ENCODE data around the gene GTPBP6. TPM values are rescaled to one million over a fixed set of nuclear protein-coding genes. Genes with fewer than 3 reads are reported as not detected.
"Not testable (repeated sequence)": the region's sequence is repeated elsewhere in the genome, so short reads cannot be mapped to it uniquely, and the experiment has no call there.

Gene GTPBP6
- total RNA-seq, 2 donors from 2014 or later, result 47.2 to 53.6 TPM

DNA sequence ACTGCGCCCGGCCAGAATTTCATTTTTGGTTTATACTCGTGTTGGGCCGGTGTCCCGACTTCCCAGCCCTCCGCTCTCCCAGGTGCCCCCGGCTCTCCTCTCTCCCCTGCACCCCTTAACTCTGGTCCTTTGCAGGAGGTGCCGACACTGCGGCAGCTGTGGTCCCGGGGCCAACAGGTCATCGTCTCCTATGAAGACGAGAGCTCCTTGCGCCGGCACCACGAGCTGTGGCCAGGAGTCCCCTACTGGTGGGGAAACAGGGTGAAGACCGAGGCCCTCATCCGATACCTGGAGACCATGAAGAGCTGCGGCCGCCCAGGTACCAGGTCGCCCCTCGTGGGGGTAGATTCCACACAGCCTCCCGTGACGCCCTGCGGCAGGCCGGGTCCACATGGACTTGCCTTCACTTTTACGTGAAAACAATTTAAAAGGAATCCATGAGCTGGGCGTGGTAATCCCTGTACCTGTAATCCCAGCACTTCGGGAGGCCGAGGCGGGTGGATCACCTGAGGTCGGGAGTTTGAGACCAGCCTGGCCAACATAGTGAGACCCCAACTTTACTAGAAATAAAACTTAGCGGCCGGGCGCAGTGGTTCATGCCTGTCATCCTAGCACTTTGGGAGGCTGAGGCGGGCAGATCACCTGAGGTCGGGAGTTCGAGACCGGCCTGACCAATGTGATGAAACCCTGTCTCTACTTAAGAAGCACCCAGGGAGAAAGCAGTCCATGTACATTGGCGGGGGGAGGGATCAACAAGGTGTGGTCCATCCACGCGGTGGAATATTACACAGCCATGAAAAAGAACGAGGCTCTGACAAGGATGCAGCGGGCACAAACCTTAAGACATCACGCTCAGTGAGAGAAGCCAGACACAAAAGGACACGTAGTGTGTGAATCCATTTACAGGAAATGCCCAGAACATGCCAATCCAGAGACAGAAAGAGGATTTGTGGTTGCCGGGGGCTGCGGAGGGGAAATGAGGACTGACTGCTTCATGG is 25.4 kb downstream of the GTPBP6 start:
- Mint-ChIP-seq H3K27me3 (ENCODE audit: low read depth) (no peaks in the 10 kb centered on the region), H3K9me3 (no peaks in the 10 kb centered on the region), H3K27ac (no peak overlapping the region), H3K36me3 (ENCODE audit: insufficient read depth in 2 of 2) (peaks cover 7 to 13% of the 10 kb centered on the region in 2 donors), H3K4me3 (no peak overlapping the region), H3K4me1 (ENCODE audit: low read depth) (no peaks in the 10 kb centered on the region)
- no peak for ATAC-seq (replicated peaks in 1 of 2)
- DNase-seq, result no peak

DNA sequence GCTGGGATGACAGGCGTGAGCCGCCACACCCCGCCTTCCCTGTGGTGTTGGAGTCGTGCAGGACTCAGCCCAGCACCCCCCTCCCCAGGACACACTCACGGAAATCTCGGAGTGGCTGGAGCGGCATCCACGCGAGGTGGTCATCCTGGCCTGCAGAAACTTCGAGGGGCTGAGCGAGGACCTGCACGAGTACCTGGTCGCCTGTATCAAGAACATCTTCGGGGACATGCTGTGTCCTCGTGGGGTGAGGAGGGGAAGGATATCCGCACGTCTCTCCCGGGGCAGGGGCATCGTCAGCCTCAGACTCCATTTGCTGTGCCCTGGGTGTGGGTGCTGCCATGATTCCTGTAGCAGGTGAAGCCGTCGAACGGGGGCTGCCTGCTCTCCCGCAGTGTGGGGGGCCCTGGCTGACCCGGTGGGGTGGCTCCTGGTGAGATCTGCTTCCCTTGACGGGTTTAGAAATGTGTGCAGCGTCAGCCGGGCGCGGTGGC is 27.1 kb downstream of the GTPBP6 start:
- no peaks in the 10 kb centered on the region for H3K4me1 Mint-ChIP-seq (ENCODE audit: low read depth)
- no peak overlapping the region for H3K27ac Mint-ChIP-seq
- no peak overlapping the region for H3K4me3 Mint-ChIP-seq
- ATAC-seq (replicated peaks in 1 of 2) (no peak), DNase-seq (no peak)
- H3K9me3 Mint-ChIP-seq, result no peaks in the 10 kb centered on the region
- H3K27me3 Mint-ChIP-seq (ENCODE audit: low read depth), result no peaks in the 10 kb centered on the region
- peaks cover 4 to 15% of the 10 kb centered on the region in 2 donors for H3K36me3 Mint-ChIP-seq (ENCODE audit: insufficient read depth in 2 of 2)

DNA sequence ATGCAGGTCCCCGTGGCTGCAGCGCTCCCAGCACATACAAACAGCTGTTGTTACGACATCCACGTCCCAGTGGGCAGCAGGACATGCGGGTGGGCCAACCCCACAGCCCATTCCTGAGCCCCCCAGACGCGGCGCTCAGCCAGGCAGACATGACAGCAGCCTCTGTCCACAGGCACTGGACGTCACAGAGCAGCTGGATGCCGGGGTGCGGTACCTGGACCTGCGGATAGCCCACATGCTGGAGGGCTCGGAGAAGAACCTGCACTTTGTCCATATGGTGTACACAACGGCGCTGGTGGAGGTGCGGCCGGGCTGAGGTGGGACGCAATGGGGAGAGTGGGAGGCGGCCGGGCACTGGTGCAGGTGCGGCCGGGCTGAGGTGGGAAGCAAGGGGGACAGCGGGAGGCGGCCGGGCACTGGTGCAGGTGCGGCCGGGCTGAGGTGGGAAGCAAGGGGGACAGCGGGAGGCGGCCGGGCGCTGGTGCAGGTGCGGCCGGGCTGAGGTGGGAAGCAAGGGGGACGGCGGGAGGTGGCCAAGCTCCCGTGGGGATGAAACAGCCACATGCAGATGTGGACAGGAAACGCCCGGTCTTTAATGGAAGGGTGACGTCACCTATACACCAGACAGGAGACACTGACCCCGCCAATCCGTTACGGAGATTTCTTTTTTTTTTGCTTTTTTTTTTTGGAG is 28.0 kb downstream of the GTPBP6 start:
- Mint-ChIP-seq H3K4me3 (no peak overlapping the region), H3K9me3 (no peaks in the 10 kb centered on the region), H3K36me3 (ENCODE audit: insufficient read depth in 2 of 2) (peaks cover 4 to 16% of the 10 kb centered on the region in 2 donors), H3K27ac (no peak overlapping the region), H3K4me1 (ENCODE audit: low read depth) (peaks cover 3% of the 10 kb centered on the region), H3K27me3 (ENCODE audit: low read depth) (no peaks in the 10 kb centered on the region)
- no peak for ATAC-seq (replicated peaks in 1 of 2)
- DNase-seq, result no peak

DNA sequence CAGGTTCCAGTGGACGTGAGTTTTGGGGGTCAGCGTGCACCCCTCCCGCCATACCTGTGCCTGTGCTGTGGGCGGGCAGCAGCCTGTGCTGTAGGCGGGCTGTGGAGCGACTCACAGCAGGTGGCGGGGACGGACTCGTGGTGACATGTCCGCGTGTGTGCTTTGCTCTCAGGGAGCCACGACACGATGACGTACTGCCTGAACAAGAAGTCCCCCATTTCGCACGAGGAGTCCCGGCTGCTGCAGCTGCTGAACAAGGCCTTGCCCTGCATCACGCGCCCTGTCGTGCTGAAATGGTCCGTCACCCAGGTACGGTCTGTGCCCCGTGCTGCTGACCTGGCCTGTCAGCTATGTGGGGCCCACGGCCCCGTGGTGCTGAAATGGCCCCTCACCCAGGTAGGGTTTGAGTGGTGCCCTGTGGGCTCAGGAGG is 30.0 kb downstream of the GTPBP6 start:
- ATAC-seq (replicated peaks in 1 of 2), result no peak
- Mint-ChIP-seq H3K27me3 (ENCODE audit: low read depth) (no peaks in the 10 kb centered on the region), H3K36me3 (ENCODE audit: insufficient read depth in 2 of 2) (peaks cover 9 to 22% of the 10 kb centered on the region in 2 donors), H3K9me3 (no peaks in the 10 kb centered on the region), H3K4me3 (no peak overlapping the region), H3K27ac (no peak overlapping the region), H3K4me1 (ENCODE audit: low read depth) (peaks cover 11% of the 10 kb centered on the region)
- DNase-seq, result no peak

DNA sequence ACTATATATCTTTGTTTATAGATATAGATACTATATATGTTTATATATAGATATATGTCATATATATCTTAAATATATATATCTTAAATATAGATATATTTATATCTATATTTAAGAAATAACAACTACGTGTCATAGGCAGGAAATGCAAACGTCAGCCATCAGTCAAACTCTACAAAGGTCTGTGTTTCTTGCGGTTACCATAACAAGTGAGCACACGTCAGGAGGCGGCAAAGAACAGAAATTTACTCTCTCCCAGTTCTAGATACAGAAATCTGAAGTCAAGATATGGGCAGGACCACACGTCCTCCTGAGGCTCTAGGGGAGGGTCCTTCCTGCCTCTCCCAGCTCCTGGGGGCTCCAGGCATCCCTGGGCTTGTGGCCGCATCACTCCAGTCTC is 30.9 kb downstream of the GTPBP6 start:
- H3K4me1 Mint-ChIP-seq (ENCODE audit: low read depth), result peaks cover 11% of the 10 kb centered on the region
- H3K4me3 Mint-ChIP-seq, result no peak overlapping the region
- peaks cover 7 to 15% of the 10 kb centered on the region in 2 donors for H3K36me3 Mint-ChIP-seq (ENCODE audit: insufficient read depth in 2 of 2)
- DNase-seq, result no peak
- H3K27ac Mint-ChIP-seq, result no peak overlapping the region
- H3K9me3 Mint-ChIP-seq, result no peaks in the 10 kb centered on the region
- ATAC-seq (replicated peaks in 1 of 2), result no peak
- H3K27me3 Mint-ChIP-seq (ENCODE audit: low read depth), result no peaks in the 10 kb centered on the region

DNA sequence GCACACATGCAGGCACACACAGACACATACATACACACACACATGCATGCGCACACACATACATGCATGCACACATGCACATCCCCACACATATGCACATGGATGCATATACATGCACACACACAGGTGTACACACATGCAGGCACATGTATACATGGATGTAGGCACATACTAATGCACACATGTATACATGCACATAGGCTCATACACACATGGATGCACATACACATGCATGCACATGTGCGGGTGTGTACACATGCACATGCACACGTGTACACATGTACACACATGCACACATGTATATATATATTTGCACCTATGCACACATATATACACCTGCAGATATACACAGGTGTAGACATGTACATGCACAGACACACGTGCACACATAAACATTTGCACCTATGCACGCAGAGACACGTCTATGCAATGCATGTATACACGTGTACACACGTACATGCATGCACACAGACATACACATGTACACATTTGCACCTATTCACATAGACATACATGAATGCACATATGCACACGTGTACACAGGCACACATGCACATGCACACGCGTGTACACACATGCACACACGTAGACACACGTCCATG is 33.4 kb downstream of the GTPBP6 start:
- Mint-ChIP-seq H3K4me1 (ENCODE audit: low read depth) (peaks cover 22% of the 10 kb centered on the region), H3K27ac (no peak overlapping the region), H3K27me3 (ENCODE audit: low read depth) (no peaks in the 10 kb centered on the region), H3K9me3 (no peaks in the 10 kb centered on the region), H3K4me3 (no peak overlapping the region), H3K36me3 (ENCODE audit: insufficient read depth in 2 of 2) (peaks cover 7 to 13% of the 10 kb centered on the region in 2 donors)
- no peak for ATAC-seq (replicated peaks in 1 of 2)
- no peak for DNase-seq

DNA sequence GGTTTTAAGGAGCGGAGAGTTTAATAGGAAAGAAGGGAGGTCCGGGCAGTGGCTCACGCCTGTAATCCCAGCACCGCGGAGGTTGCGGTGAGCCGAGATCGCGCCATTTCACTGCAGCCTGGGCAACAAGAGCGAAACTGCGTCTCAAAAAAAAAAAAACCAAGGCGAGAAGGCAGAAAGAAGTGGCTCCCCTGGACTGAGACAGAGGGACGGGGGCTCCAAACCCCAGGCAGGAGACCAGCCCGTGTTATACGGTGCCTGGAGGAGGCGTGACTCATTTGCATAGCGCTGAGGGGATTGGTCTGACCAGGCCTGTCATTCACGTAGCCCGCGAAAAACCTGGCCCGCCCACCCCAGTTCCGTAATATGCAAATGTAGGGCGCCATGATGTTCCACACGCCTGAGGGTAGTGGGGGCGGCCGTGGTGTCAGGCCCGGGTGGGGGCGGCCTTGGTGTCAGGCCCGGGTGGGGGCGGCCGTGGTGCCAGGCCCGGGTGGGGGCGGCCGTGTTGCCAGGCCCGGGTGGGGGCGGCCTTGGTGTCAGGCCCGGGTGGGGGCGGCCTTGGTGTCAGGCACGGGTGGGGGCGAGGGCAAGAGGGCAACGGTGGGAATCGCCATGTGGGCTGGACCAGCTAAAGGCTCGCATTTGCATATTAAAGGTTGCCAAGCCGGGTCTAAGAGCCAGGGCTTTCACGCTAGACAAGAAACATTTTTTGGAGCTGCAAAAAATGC is 35.3 kb downstream of the GTPBP6 start:
- Mint-ChIP-seq H3K27me3 (ENCODE audit: low read depth) (no peaks in the 10 kb centered on the region), H3K4me1 (ENCODE audit: low read depth) (peaks cover 34% of the 10 kb centered on the region), H3K4me3 (peak overlapping the region; percentile 86 to 91), H3K27ac (peak overlapping the region; percentile 85), H3K9me3 (no peaks in the 10 kb centered on the region), H3K36me3 (ENCODE audit: insufficient read depth in 2 of 2) (peaks cover 7 to 13% of the 10 kb centered on the region in 2 donors)
- DNase-seq, result peak; percentile 91 to 93
- peak; percentile 99 to 100 for ATAC-seq (replicated peaks in 1 of 2)

DNA sequence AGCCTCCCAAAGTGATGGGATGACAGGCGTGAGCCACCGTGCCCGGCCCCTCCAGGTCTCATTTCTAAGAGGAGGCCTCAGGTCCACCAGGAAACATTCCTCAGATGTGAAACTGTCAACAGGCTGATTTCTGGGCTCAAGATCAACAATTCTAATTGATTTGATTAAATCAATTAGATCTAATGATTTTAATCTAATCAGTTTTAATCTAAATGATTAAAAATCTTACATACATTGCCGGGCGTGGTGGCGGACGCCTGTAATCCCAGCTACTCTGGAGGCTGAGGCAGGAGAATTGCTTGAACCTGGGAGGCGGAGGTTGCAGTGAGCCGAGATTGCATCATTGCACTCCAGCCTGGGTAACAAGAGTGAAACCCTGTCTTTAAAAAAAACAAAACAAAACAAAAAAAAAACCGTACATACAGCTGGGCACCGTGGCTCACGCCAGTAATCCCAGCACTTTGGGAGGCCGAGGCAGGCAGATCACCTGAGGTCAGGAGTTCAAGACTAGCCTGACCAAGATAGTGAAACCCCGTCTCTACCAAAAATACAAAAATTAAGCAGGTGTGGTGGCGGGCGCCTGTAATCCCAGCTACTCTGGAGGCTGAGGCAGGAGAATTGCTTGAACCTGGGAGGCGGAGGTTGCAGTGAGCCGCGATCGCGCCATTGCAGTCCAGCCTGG is 36.5 kb downstream of the GTPBP6 start:
- Mint-ChIP-seq H3K4me3 (peak overlapping the region; percentile 67 to 82), H3K4me1 (ENCODE audit: low read depth) (peaks cover 34% of the 10 kb centered on the region), H3K27ac (peak overlapping the region; percentile 19), H3K36me3 (ENCODE audit: insufficient read depth in 2 of 2) (peaks cover 7 to 11% of the 10 kb centered on the region in 2 donors)
- not testable (repeated sequence) for H3K27me3 Mint-ChIP-seq (ENCODE audit: low read depth); ATAC-seq (replicated peaks in 1 of 2); DNase-seq; H3K9me3 Mint-ChIP-seq

DNA sequence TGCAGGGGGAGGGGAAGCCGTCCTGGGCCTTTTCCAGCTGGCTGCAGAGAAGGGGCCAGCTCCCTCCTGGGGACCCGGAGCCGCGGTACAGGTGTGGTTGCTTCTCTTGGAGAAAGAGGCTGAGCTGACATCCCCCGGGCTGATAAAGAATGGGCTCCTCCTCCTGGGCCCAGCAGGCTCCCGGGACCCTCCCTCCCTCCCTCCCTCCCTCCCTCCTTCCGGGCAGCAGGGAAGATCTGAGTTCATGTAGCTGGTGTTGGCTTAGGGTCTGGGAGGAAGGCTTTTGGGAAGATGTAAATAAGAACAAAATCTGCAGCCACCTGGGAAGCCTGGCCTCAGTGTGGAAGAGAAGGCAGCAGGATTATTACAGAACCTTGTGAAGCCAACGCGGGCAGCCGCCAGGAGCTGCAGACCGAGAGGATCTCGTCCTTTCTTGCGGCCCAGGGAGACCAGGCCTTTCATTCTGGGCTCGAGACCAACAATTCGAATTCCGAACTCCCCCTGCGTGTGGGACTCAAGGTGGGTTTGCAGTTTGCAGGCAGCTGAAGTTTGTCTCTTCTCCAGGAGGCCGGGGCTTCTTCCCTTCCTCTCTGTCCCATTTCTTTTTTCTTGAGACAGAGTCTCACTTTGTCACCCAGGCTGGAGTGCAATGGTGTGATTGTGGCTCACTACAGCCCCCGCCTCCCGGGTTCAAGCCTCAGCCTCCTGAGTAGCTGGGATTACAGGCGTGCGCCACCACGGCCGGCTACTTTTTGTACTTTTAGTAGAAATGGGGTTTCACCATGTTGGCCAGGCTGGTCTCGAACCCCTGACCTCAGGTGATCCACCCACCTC is 37.2 kb downstream of the GTPBP6 start, which contains the start of gene PLCXD1:
Gene PLCXD1, plus strand, starts transcription at position 216 of the 834 bp plus-strand sequence. CDS start 2,807 bp downstream, outside the sequence.
- Mint-ChIP-seq H3K9me3 (no peaks in the 10 kb centered on the region), H3K4me1 (ENCODE audit: low read depth) (peaks cover 34% of the 10 kb centered on the region), H3K36me3 (ENCODE audit: insufficient read depth in 2 of 2) (peaks cover 7 to 11% of the 10 kb centered on the region in 2 donors), H3K27ac (no peak within 1 kb of the TSS), H3K27me3 (ENCODE audit: low read depth) (no peaks in the 10 kb centered on the region), H3K4me3 (peak within 1 kb of the TSS; percentile 67 to 82)
- DNase-seq, result peak in 1 of 2 donors; percentile 33
- no peak for ATAC-seq (replicated peaks in 1 of 2)

DNA sequence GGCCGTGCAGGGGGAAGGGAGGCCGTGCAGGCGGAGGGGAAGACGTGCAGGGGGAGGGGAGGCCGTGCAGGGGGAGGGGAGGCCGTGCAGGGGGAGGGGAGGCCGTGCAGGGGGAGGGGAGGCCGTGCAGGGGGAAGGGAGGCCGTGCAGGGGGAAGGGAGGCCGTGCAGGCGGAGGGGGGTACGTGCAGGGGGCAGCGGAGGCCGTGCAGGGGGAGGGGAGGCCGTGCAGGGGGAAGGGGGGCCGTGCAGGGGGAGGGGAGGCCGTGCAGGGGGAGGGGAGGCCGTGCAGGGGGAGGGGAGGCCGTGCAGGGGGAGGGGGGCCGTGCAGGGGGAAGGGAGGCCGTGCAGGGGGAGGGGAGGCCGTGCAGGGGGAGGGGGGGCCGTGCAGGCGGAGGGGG is 37.9 kb downstream of the GTPBP6 start:
- not testable (repeated sequence) for H3K9me3 Mint-ChIP-seq; H3K4me3 Mint-ChIP-seq; H3K27ac Mint-ChIP-seq; H3K27me3 Mint-ChIP-seq (ENCODE audit: low read depth); ATAC-seq (replicated peaks in 1 of 2); DNase-seq
- H3K4me1 Mint-ChIP-seq (ENCODE audit: low read depth), result peaks cover 32% of the 10 kb centered on the region
- peaks cover 7 to 10% of the 10 kb centered on the region in 2 donors for H3K36me3 Mint-ChIP-seq (ENCODE audit: insufficient read depth in 2 of 2)

All from activated T-cell treated with anti-CD3 and anti-CD28 coated beads, Interleukin-2, amount 50 U/mL, for 72 hours (primary cell).